ENCODE data around the gene HSPH1. TPM values are rescaled to one million over a fixed set of nuclear protein-coding genes. Genes with fewer than 3 reads are reported as not detected.

Gene HSPH1
- 55.4 and 88.6 TPM in 2 replicates for polyA plus RNA-seq (2011; rRNA removed)
- 15.0 and 32.3 TPM in 2 replicates for polyA minus RNA-seq (2011; rRNA and poly(A)+ RNA removed)

GRCh38 chr13:31161557-31162150 is at the start of gene HSPH1:
Gene HSPH1, minus strand, starts transcription at chr13:31161904. Its CDS starts 322 bp downstream, at chr13:31161582.
- Histone ChIP-seq H3K4me3 (ENCODE audit: low read depth, low read length) (peak within 1 kb of the TSS; percentile 84), H3K27ac (ENCODE audit: low read depth, low read length) (peak within 1 kb of the TSS; percentile 92), H3K27me3 (ENCODE audit: control insufficient read depth, insufficient read depth, low read length) (no peaks in the 10 kb centered on the region), H3K9me3 (ENCODE audit: control insufficient read depth, insufficient read depth, low read length) (0 out of 2 replicates have a peak, but pooled peaks cover 5% of the 10 kb centered on the region)
- DNase-seq (ENCODE audit: low read depth, low spot score) = peak; percentile 92
- TF ChIP-seq CTCF (IDR thresholded peaks at IDR 0.05; ENCODE audit: low read depth, low read length) = peak; percentile 18; the same call in 1 of the 2 replicates
- ChIA-PET POLR2A (interaction anchor here (1.5 kb wide), 1 partner anchor 38 kb away, joined by 4 read pairs; the partner anchor contains the start of gene B3GLCT), CTCF (interaction anchor here (0.9 kb wide), 1 partner anchor 117 kb away, joined by 5 read pairs; no protein-coding TSS in a partner anchor)

GRCh38 chr13:31209841-31210210 is 48.1 kb upstream of the HSPH1 start:
- ChIA-PET CTCF (interaction anchor here (1.0 to 1.8 kb wide), 2 partner anchors 9 to 26 kb away, joined by 3 to 8 read pairs; no protein-coding TSS in a partner anchor), POLR2A (no interaction called here)
- Histone ChIP-seq H3K9me3 (ENCODE audit: control insufficient read depth, insufficient read depth, low read length) (no peaks in the 10 kb centered on the region), H3K4me3 (ENCODE audit: low read depth, low read length) (no peak overlapping the region), H3K27ac (ENCODE audit: low read depth, low read length) (no peak overlapping the region), H3K27me3 (ENCODE audit: control insufficient read depth, insufficient read depth, low read length) (no peaks in the 10 kb centered on the region)
- DNase-seq (ENCODE audit: low read depth, low spot score) = no peak
- TF ChIP-seq CTCF (IDR thresholded peaks at IDR 0.05; ENCODE audit: low read depth, low read length) = no peak

- CTCF ChIA-PET = interaction anchor here (0.6 to 1.8 kb wide), 6 partner anchors 8 to 223 kb away, joined by 3 to 8 read pairs (median 3); partner anchors contain the start of gene B3GLCT
- no peak for TF ChIP-seq CTCF (IDR thresholded peaks at IDR 0.05; ENCODE audit: low read depth, low read length)
- H3K9me3 ChIP-seq (ENCODE audit: control insufficient read depth, insufficient read depth, low read length) = no peaks in the 10 kb centered on the region
- no peak overlapping the region for H3K4me3 ChIP-seq (ENCODE audit: low read depth, low read length)
- DNase-seq (ENCODE audit: low read depth, low spot score) = no peak
- POLR2A ChIA-PET = no interaction called here
- no peak overlapping the region for H3K27ac ChIP-seq (ENCODE audit: low read depth, low read length)
- H3K27me3 ChIP-seq (ENCODE audit: control insufficient read depth, insufficient read depth, low read length) = no peaks in the 10 kb centered on the region
Measured at GRCh38 chr13:31209172-31209840, 47.6 kb upstream of the HSPH1 start.

- H3K4me3 ChIP-seq (ENCODE audit: low read depth, low read length) = no peak overlapping the region
- no peak for TF ChIP-seq CTCF (IDR thresholded peaks at IDR 0.05; ENCODE audit: low read depth, low read length)
- no peaks in the 10 kb centered on the region for H3K27me3 ChIP-seq (ENCODE audit: control insufficient read depth, insufficient read depth, low read length)
- ChIA-PET POLR2A (no interaction called here), CTCF (interaction anchor here (0.6 to 1.8 kb wide), 5 partner anchors 8 to 223 kb away, joined by 3 to 8 read pairs (median 3); partner anchors contain the start of gene B3GLCT)
- H3K27ac ChIP-seq (ENCODE audit: low read depth, low read length) = no peak overlapping the region
- H3K9me3 ChIP-seq (ENCODE audit: control insufficient read depth, insufficient read depth, low read length) = no peaks in the 10 kb centered on the region
- DNase-seq (ENCODE audit: low read depth, low spot score) = no peak
Measured at GRCh38 chr13:31208559-31209122, 46.9 kb upstream of the HSPH1 start.

Measured in AG04450 (cell line).